Measurements from ENCODE around the gene KRTAP2-4.

DNA sequence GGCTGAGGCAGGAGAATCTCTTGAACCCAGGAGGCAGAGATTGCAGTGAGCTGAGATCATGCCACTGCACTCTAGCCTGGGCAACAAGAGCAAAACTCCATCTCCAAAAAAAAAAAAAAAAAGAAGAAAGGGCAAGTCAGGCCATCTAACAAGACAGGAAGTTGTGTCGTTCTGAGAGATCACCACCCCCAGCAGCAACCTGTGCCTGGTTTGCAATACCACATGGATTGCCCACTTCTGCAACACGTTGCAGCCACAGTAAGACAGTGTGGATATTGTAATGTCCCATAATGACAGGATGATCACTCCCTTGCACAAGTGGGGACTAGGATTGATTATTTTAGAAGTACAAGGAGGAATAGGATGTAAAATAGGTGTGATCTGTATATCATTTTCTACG lies 3.4 kb upstream of the KRTAP2-4 start:
- TF ChIP-seq POLR2A (IDR thresholded peaks at IDR 0.05; ENCODE audit: low read length) (no peak), GATA1 (IDR thresholded peaks at IDR 0.05; ENCODE audit: low read depth, low read length) (no peak)

Measured in erythroblast (primary cell).